PC-9 (cell line): Measurements from ENCODE around the gene PTPN23. TPM values are rescaled to one million over a fixed set of nuclear protein-coding genes. Genes with fewer than 3 reads are reported as not detected.

Experiments
- BruUV-seq: library from RNA; stranded (reverse); fragments of 400-500 nt; replicated peaks from 2 replicates; lab custom pipeline; 2021; lab: Mats Ljungman, UMichigan
- CTCF ChIA-PET: fragments of 300-600 bp; sonication (Branson Sonifier 250); formaldehyde crosslinking; loops from one replicate; lab custom pipeline; 2022; ENCODE audit warnings: antibody characterized with exemption; lab: Charles Lee
- POLR2A ChIA-PET: fragments of 300-600 bp; sonication (Branson Sonifier 250); formaldehyde crosslinking; loops from one replicate; lab custom pipeline; 2022; ENCODE audit warnings: antibody characterized with exemption; ENCODE audit not compliant: unreplicated experiment; lab: Charles Lee
- DNase-seq, 2 experiments: peaks; one replicate each; pipeline versions ENCODE4 v3.0.0 to v3.0.0-alpha.2; 2015 to 2022; ENCODE audit warnings: mixed read lengths in 1 of 2
- H2AFZ ChIP-seq: fragments of 200-600 bp; sonication (generic); 2 replicates; pipeline ENCODE4 v1.8.1; 2017; ENCODE audit warnings: antibody characterized with exemption
- H3F3A ChIP-seq: fragments of 200-600 bp; sonication (generic); 2 replicates; pipeline ENCODE4 v1.8.1; 2017; ENCODE audit warnings: antibody characterized with exemption, mild to moderate bottlenecking, low read depth; ENCODE audit not compliant: insufficient read depth
- H3K27ac ChIP-seq: fragments of 200-600 bp; sonication (generic); 2 replicates; pipeline ENCODE4 v1.6.1; 2016; ENCODE audit warnings: mixed run types
- H3K27me3 ChIP-seq: fragments of 200-600 bp; sonication (generic); 2 replicates; pipeline ENCODE4 v1.6.1; 2016; ENCODE audit warnings: low read depth, mixed run types; ENCODE audit not compliant: insufficient read depth
- H3K36me3 ChIP-seq: fragments of 200-600 bp; sonication (generic); 2 replicates; pipeline ENCODE4 v1.6.1; 2016; ENCODE audit warnings: low read depth, mixed run types
- H3K4me1 ChIP-seq: fragments of 200-600 bp; sonication (generic); replicated peaks from 2 replicates; pipeline ENCODE4 v1.6.1; 2016; ENCODE audit warnings: mixed run types; ENCODE audit not compliant: insufficient read depth
- H3K4me2 ChIP-seq: fragments of 200-600 bp; sonication (generic); 2 replicates; pipeline ENCODE4 v1.6.1; 2017; ENCODE audit warnings: mixed run types
- H3K4me3 ChIP-seq: fragments of 200-600 bp; sonication (generic); 2 replicates; pipeline ENCODE4 v1.6.1; 2016; ENCODE audit warnings: mixed run types
- H3K79me2 ChIP-seq: fragments of 200-600 bp; sonication (generic); 2 replicates; pipeline ENCODE4 v1.6.1; 2017; ENCODE audit warnings: low read depth, mixed run types
- H3K9me2 ChIP-seq: fragments of 200-600 bp; sonication (generic); 2 replicates; pipeline ENCODE4 v1.8.1; 2017; ENCODE audit warnings: mild to moderate bottlenecking; ENCODE audit not compliant: insufficient read depth
- H3K9me3 ChIP-seq: fragments of 200-600 bp; sonication (generic); 2 replicates; pipeline ENCODE4 v1.8.1; 2016; ENCODE audit warnings: low read depth; ENCODE audit not compliant: insufficient read depth
- H4K20me1 ChIP-seq: fragments of 200-600 bp; sonication (generic); 2 replicates; pipeline ENCODE4 v1.8.1; 2017; ENCODE audit not compliant: insufficient read depth
- EZH2 ChIP-seq: fragments of 200-600 bp; sonication (generic); IDR thresholded peaks from 2 replicates; pipeline ENCODE4 v1.8.0; 2017; ENCODE audit warnings: antibody characterized with exemption, low read depth
- intact Hi-C: fragments of 100-400 bp; cut with micrococcal nuclease; formaldehyde crosslinking; loops from one replicate; pipeline ENCODE4 v1.10.0; 2022; ENCODE audit not compliant: unreplicated experiment
- total RNA-seq: library from RNA; stranded (reverse); gene quantifications from 2 replicates; pipeline ENCODE4 v1.2.3, GENCODE V29; 2021
- TF ChIP-seq, protein P1 (sequence below): fragments of 200-600 bp; sonication (generic); conservative IDR thresholded peaks from 2 replicates; pipeline ENCODE4 v1.6.1; 2017; ENCODE audit warnings: mixed run types, antibody characterized with exemption, mild to moderate bottlenecking, moderate library complexity

PTPN23 gene
- total RNA-seq, 1 experiment from 2014 or later = 38.9 TPM

DNA sequence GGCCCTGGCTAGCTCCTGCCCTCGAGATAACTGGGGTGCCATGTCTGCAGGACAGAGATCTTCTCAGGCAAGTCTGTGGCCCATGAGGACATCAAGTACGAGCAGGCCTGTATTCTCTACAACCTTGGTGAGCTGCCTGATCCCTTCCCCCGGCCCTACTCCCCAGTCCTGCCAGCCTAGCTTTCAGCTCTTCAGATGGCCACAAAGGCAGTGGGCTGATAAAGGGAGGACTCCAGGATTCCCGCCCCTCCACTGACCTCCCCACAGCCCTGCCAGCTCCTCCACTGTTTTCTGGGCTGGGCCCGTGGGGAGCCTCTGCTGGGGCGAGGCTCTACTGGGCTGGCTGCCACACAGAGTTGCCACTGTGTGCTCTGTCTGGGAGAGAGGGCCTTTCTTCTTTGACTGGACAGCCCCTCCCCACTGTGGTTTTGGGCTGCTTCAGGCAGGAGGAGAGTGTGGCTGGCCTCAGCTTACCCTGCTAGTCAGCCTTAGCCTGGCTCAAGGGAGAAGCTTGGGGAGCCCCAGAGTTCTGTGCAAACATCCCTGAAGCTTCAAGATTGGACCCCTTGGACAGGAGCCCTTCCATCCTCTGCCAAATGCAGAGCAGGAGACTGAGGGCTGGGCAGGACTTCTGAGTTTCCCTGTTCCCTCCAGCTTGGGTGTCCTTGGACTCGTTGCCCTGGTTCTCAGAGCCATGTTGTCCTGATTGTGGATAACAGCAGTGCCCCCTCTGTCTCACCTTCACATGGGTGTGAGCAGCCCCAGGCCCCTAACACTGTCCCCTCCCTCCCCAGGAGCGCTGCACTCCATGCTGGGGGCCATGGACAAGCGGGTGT, 24.4 kb downstream of the PTPN23 start:
- Histone ChIP-seq H3K9me3 (no peaks in the 10 kb centered on the region), H3K27me3 (no peaks in the 10 kb centered on the region), H3K9me2 (no peaks in the 10 kb centered on the region), H3K36me3 (no peaks in the 10 kb centered on the region), H3K4me2 (no peak overlapping the region), H2AFZ (no peak overlapping the region), H3K4me1 (no peaks in the 10 kb centered on the region), H3K4me3 (no peak overlapping the region), H3K27ac (no peak overlapping the region), H4K20me1 (peaks cover 10% of the 10 kb centered on the region), H3F3A (no peaks in the 10 kb centered on the region; the same call in 1 of the 2 replicates), H3K79me2 (no peaks in the 10 kb centered on the region)
- no TSS peak for BruUV-seq
- TF ChIP-seq, protein P1, sequence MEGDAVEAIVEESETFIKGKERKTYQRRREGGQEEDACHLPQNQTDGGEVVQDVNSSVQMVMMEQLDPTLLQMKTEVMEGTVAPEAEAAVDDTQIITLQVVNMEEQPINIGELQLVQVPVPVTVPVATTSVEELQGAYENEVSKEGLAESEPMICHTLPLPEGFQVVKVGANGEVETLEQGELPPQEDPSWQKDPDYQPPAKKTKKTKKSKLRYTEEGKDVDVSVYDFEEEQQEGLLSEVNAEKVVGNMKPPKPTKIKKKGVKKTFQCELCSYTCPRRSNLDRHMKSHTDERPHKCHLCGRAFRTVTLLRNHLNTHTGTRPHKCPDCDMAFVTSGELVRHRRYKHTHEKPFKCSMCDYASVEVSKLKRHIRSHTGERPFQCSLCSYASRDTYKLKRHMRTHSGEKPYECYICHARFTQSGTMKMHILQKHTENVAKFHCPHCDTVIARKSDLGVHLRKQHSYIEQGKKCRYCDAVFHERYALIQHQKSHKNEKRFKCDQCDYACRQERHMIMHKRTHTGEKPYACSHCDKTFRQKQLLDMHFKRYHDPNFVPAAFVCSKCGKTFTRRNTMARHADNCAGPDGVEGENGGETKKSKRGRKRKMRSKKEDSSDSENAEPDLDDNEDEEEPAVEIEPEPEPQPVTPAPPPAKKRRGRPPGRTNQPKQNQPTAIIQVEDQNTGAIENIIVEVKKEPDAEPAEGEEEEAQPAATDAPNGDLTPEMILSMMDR = no peak
- TF ChIP-seq EZH2 = no peak
- ChIA-PET CTCF (no interaction called here), POLR2A (no interaction called here)
- peak in 1 of 2 experiments; percentile 34 for DNase-seq
- intact Hi-C loops = no loop called here

DNA sequence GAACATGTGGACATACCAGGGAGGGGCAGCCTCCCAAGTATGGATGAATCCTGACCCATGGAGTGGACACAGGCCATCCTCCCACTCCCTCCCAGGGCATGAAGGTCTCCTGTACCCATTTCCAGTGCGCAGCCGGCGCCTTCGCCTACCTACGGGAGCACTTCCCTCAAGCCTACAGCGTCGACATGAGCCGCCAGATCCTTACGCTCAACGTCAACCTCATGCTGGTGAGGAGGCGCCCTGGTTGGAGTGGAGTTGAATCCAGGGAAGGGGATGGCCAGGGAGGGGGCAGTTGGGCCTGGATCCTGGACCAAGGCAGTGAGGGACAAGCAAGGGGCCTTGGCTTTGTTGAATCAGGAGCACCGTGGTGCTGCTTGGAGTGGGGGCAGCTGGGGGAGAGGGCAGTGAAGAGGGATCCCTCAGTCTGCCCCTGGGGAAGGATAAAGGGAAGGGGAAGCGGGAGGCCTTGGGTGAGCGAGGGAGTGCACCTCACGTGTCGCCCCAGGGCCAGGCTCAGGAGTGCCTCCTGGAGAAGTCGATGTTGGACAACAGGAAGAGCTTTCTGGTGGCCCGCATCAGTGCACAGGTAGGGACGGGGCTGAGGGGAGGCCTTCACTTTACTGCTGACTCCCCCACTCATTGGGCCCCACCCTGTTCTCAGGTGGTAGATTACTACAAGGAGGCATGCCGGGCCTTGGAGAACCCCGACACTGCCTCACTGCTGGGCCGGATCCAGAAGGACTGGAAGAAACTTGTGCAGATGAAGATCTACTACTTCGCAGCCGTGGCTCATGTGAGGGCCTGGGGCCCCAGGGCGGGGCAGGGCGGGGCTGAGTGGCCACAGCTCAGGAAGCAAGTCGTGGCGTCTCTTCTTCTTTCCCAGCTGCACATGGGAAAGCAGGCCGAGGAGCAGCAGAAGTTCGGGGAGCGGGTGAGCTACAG, 25.3 kb downstream of the PTPN23 start:
- ChIA-PET POLR2A (interaction anchor here (0.6 kb wide), 1 partner anchor 14 kb away, joined by 4 read pairs; no protein-coding TSS in a partner anchor), CTCF (interaction anchor here (0.5 to 0.6 kb wide), 2 partner anchors 25 to 381 kb away, joined by 3 to 4 read pairs; partner anchors contain the start of gene PTPN23)
- H2AFZ ChIP-seq = no peak overlapping the region
- no peaks in the 10 kb centered on the region for H3K4me1 ChIP-seq
- intact Hi-C loops = no loop called here
- H3K27me3 ChIP-seq = no peaks in the 10 kb centered on the region
- no peak overlapping the region for H3K4me2 ChIP-seq
- H3F3A ChIP-seq = no peaks in the 10 kb centered on the region; the same call in 1 of the 2 replicates
- no peaks in the 10 kb centered on the region for H3K9me2 ChIP-seq
- no peak for TF ChIP-seq EZH2
- TF ChIP-seq, protein P1 = no peak
- no peaks in the 10 kb centered on the region for H3K36me3 ChIP-seq
- peaks cover 10% of the 10 kb centered on the region for H4K20me1 ChIP-seq
- H3K9me3 ChIP-seq = no peaks in the 10 kb centered on the region
- H3K27ac ChIP-seq = no peak overlapping the region
- no TSS peak for BruUV-seq
- no peak overlapping the region for H3K4me3 ChIP-seq
- H3K79me2 ChIP-seq = no peaks in the 10 kb centered on the region
- no peak for DNase-seq

DNA sequence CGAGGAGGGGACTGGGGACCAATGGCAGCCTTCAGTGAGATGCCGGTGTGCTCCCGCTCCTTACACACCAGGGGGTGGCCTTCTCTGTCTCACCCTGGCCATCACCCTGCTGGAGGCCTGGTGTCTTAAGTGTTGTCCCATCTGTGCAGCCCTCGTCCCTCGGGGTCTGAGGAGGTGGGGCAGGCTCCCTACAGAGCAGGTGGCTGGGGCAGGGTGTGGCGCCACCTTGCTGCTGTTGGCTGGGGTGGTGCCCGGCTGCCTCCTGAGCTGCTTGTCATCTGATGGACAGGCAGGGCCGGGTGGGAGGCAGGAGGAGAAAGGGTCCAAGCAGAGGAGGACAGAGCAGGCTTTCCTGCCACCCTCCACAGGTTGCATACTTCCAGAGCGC, 25.9 kb downstream of the PTPN23 start:
- no peak for DNase-seq
- intact Hi-C loops = no loop called here
- H3K4me1 ChIP-seq = no peaks in the 10 kb centered on the region
- ChIA-PET POLR2A (interaction anchor here (0.6 kb wide), 1 partner anchor 15 kb away, joined by 4 read pairs; no protein-coding TSS in a partner anchor), CTCF (interaction anchor here (0.5 to 0.6 kb wide), 2 partner anchors 26 to 380 kb away, joined by 3 to 4 read pairs; partner anchors contain the start of gene PTPN23)
- no peaks in the 10 kb centered on the region; the same call in 1 of the 2 replicates for H3F3A ChIP-seq
- no peak overlapping the region for H2AFZ ChIP-seq
- H3K9me3 ChIP-seq = no peaks in the 10 kb centered on the region
- H3K9me2 ChIP-seq = no peaks in the 10 kb centered on the region
- H3K4me3 ChIP-seq = no peak overlapping the region
- no peak overlapping the region for H3K4me2 ChIP-seq
- H3K27me3 ChIP-seq = no peaks in the 10 kb centered on the region
- H3K27ac ChIP-seq = no peak overlapping the region
- TF ChIP-seq EZH2 = no peak
- H3K36me3 ChIP-seq = no peaks in the 10 kb centered on the region
- H4K20me1 ChIP-seq = peaks cover 7% of the 10 kb centered on the region; the same call in 1 of the 2 replicates
- BruUV-seq = no TSS peak
- H3K79me2 ChIP-seq = no peaks in the 10 kb centered on the region
